Stimulated activated CD8-positive, alpha-beta memory T cell treated with anti-CD3 and anti-CD28 coated beads, Interleukin-15, amount 100 ng/mL, for 4 hours (primary cell): ENCODE measurements around the gene TRAM2.
"Not testable (repeated sequence)": the region's sequence is repeated elsewhere in the genome, so short reads cannot be mapped to it uniquely, and the experiment has no call there.

Experiments
- DNase-seq, 2 donors: peaks; one replicate each; pipeline ENCODE4 v3.0.0-alpha.2; 2020; ENCODE audit warnings: low read depth in 2 of 2

TRAM2 gene

DNA sequence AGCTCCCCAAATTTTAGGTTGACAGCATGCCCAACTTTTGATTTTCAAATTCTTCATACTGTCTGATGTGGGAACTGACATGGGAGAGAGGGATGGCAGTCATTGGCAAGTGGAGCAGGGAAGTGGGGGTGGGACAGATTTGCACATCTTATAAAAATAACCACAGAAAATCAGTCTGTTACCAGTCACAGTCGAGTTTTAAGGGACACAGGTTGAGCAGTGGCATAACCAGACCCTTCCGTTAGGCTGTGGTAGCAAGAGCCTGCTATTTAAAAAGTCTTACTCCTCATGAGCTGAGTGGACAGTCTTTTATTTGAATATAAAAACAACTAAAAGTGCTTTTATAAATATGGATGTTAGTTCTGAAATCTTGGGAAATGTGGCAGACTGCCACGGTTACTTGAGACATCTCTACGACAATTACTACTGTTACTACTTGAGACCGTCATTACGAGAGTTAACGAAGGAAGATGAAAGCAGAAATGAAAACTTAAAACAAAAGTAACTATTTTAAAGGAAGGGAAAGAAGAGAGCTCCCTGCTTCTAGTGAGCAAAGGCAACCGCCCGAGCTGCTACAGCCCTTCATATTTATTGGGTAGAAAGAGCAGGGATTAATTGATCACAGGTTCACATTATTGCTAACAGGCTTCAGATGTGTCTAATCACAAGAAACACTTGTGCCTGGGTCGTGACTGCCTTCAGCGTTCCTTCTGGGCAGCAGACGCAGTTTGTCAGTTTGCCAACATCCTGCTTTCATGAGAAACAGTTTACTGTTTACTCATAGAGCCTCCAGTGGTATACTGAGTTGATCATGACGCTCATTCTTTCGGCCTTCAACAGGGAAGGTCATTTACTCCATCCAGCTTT lies 85.4 kb downstream of the TRAM2 start:
- DNase-seq, result no peak

GRCh38 chr6:52489881-52490280 lies 87.0 kb downstream of the TRAM2 start:
- no peak for DNase-seq

- no peak for DNase-seq
Observed at GRCh38 chr6:52483671-52484003, 93.2 kb downstream of the TRAM2 start.

GRCh38 chr6:52482903-52483670 lies 93.8 kb downstream of the TRAM2 start:
- DNase-seq, result no peak

DNA sequence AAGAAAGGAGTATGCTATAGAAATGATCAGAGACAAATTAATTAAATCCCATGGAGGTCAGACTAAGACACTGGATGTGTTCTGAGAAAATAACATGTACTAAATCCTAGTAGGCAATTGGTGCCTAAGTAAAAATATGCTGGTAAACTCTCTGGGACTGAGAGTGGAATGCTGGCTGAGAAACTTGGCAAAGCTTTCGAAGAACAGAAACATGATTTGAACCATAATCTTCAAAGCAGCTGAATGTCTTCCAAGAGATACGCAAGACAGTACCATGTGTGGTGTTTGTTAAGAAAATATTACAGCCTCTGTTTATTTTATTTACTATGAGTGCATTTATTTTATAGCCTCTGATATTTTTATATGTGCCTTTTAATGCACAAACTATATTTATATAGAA lies 101.6 kb downstream of the TRAM2 start:
- no peak for DNase-seq

- no peak for DNase-seq
Observed at GRCh38 chr6:52474173-52474572, 102.7 kb downstream of the TRAM2 start.

- DNase-seq, result not testable (repeated sequence)
Observed at GRCh38 chr6:52461194-52461593, 115.7 kb downstream of the TRAM2 start.

- DNase-seq, result no peak
Observed at GRCh38 chr6:52457096-52457495, 119.8 kb downstream of the TRAM2 start.

- no peak for DNase-seq
Observed at GRCh38 chr6:52454556-52454955, 122.3 kb downstream of the TRAM2 start.
